Neuronal stem cell (in vitro differentiated cells): ENCODE data around the gene CHPF2.
A peak's percentile ranks its signal among the peaks of the same experiment; 100 is the strongest.

Source experiments
- DNase-seq: peaks from one replicate; pipeline ENCODE4 v3.0.0-alpha.2; 2013; ENCODE audit warnings: low spot score
- H2AFZ ChIP-seq: one replicate; pipeline ENCODE4 v1.6.1; 2013; ENCODE audit warnings: mild to moderate bottlenecking, low read length, inconsistent platforms
- H2AK5ac ChIP-seq: 2 replicates; pipeline ENCODE4 v1.6.1; 2013; ENCODE audit warnings: low read depth, mild to moderate bottlenecking, inconsistent platforms, low read length, moderate library complexity, mixed read lengths
- H2BK120ac ChIP-seq: 2 replicates; pipeline ENCODE4 v1.6.1; 2013; ENCODE audit warnings: low read depth, mild to moderate bottlenecking, inconsistent platforms, low read length, moderate library complexity, mixed read lengths
- H2BK12ac ChIP-seq: one replicate; pipeline ENCODE4 v1.6.1; 2013; ENCODE audit warnings: low read length, inconsistent platforms
- H2BK15ac ChIP-seq: 2 replicates; pipeline ENCODE4 v1.6.1; 2013; ENCODE audit warnings: mild to moderate bottlenecking, low read length, inconsistent platforms, mixed read lengths
- H2BK5ac ChIP-seq: one replicate; pipeline ENCODE4 v1.6.1; 2013; ENCODE audit warnings: inconsistent platforms, mild to moderate bottlenecking, low read length, moderate library complexity
- H3K14ac ChIP-seq: one replicate; pipeline ENCODE4 v1.6.1; 2013; ENCODE audit warnings: low read length, inconsistent platforms
- H3K18ac ChIP-seq: 2 replicates; pipeline ENCODE4 v1.6.1; 2013; ENCODE audit warnings: low read length, inconsistent platforms
- H3K23ac ChIP-seq: 2 replicates; pipeline ENCODE4 v1.6.1; 2013; ENCODE audit warnings: low read depth, mild to moderate bottlenecking, mixed read lengths, low read length, inconsistent platforms; ENCODE audit not compliant: poor library complexity
- H3K27ac ChIP-seq: replicated peaks from 3 replicates; pipeline ENCODE4 v1.5.1; 2013; ENCODE audit warnings: low read length, inconsistent platforms
- H3K27me3 ChIP-seq, 3 experiments: 2 replicates each; pipeline ENCODE4 v1.6.1; 2013; ENCODE audit warnings: low read length in 3 of 3, mild to moderate bottlenecking in 2 of 3, inconsistent platforms in 1 of 3, low read depth in 1 of 3, mixed read lengths in 1 of 3, moderate library complexity in 1 of 3; ENCODE audit not compliant: control insufficient read depth in 3 of 3, insufficient read depth in 3 of 3
- H3K36me3 ChIP-seq, 2 donors: replicated peaks in 1 of 2; 2 replicates each; pipeline ENCODE4 v1.6.1; 2013; ENCODE audit warnings: low read length in 2 of 2; ENCODE audit not compliant: control insufficient read depth in 2 of 2, insufficient read depth in 2 of 2
- H3K4ac ChIP-seq: 2 replicates; pipeline ENCODE4 v1.6.1; 2013; ENCODE audit warnings: inconsistent platforms, mild to moderate bottlenecking, low read length, moderate library complexity
- H3K4me1 ChIP-seq, 2 donors: 1 replicate in 1 of 2; 2 replicates in 1 of 2; pipeline ENCODE4 v1.6.1; 2013; ENCODE audit warnings: low read length in 2 of 2, low read depth in 1 of 2; ENCODE audit not compliant: control insufficient read depth in 2 of 2, insufficient read depth in 1 of 2
- H3K4me2 ChIP-seq: one replicate; pipeline ENCODE4 v1.6.1; 2013; ENCODE audit warnings: mild to moderate bottlenecking, low read length, inconsistent platforms; ENCODE audit not compliant: insufficient read depth, poor library complexity, severe bottlenecking
- H3K4me3 ChIP-seq, 2 donors: 2 replicates each; pipeline ENCODE4 v1.5.1; 2013; ENCODE audit warnings: low read length in 2 of 2, mild to moderate bottlenecking in 2 of 2, inconsistent platforms in 1 of 2, moderate library complexity in 1 of 2
- H3K79me1 ChIP-seq: one replicate; pipeline ENCODE4 v1.6.1; 2013; ENCODE audit warnings: low read depth, mild to moderate bottlenecking, inconsistent platforms, low read length, moderate library complexity
- H3K9ac ChIP-seq: one replicate; pipeline ENCODE4 v1.6.1; 2013; ENCODE audit warnings: mild to moderate bottlenecking, low read depth, low read length, inconsistent platforms; ENCODE audit not compliant: poor library complexity
- H3K9me3 ChIP-seq, 2 donors: replicated peaks in 1 of 2; 2 replicates each; pipeline versions ENCODE3 to v1.6.1; 2013; ENCODE audit warnings: low read length in 2 of 2, mild to moderate bottlenecking in 2 of 2, inconsistent platforms in 1 of 2, low read depth in 1 of 2, mixed read lengths in 1 of 2, moderate library complexity in 1 of 2; ENCODE audit not compliant: control insufficient read depth in 2 of 2, insufficient read depth in 1 of 2
- H4K8ac ChIP-seq: one replicate; pipeline ENCODE4 v1.6.1; 2013; ENCODE audit warnings: low read depth, mild to moderate bottlenecking, inconsistent platforms, low read length, moderate library complexity
- H4K91ac ChIP-seq: one replicate; pipeline ENCODE4 v1.6.1; 2013; ENCODE audit warnings: low read length, low read depth, mild to moderate bottlenecking, inconsistent platforms; ENCODE audit not compliant: poor library complexity
- WGBS, 2 donors: extraction: QIAGEN DNeasy Blood & Tissue Kit; methylation state at CpG; one replicate each; pipeline ENCODE4 v1.1.7; 2013; ENCODE audit warnings: missing lambda C conversion rate in 2 of 2, mixed read lengths in 1 of 2; ENCODE audit not compliant: insufficient read length in 2 of 2, insufficient replicate concordance in 1 of 2; ENCODE audit errors: extremely low coverage in 2 of 2; 5-methylcytosine and 5-hydroxymethylcytosine counted together

The CHPF2 gene

GRCh38 chr7:151251689-151252560 is 19.6 kb downstream of the CHPF2 start:
- H3K4me2 ChIP-seq, result peak overlapping the region; percentile 91
- H3K36me3 ChIP-seq, result no peaks in the 10 kb centered on the region
- H3K27me3 ChIP-seq, result peaks cover 0 to 11% (median 11%) of the 10 kb centered on the region in 3 experiments
- H2BK12ac ChIP-seq, result peak overlapping the region; percentile 75
- peak overlapping the region; percentile 88 for H3K9ac ChIP-seq
- DNase-seq, result peak; percentile 61
- peak overlapping the region; percentile 93 for H2AFZ ChIP-seq
- H3K79me1 ChIP-seq, result peaks cover 1% of the 10 kb centered on the region
- peak overlapping the region; percentile 91 for H2AK5ac ChIP-seq
- peak overlapping the region; percentile 98 for H4K8ac ChIP-seq
- peak overlapping the region; percentile 95 for H4K91ac ChIP-seq
- H3K23ac ChIP-seq, result peak overlapping the region; percentile 82
- peak overlapping the region; percentile 84 for H2BK5ac ChIP-seq
- no CpG with 5 or more reads among the region's 79 CpGs for WGBS, 2 donors
- H3K18ac ChIP-seq, result peak overlapping the region; percentile 96
- peaks cover 29 to 39% of the 10 kb centered on the region in 2 donors for H3K4me1 ChIP-seq
- peak overlapping the region; percentile 50 for H2BK120ac ChIP-seq
- H3K9me3 ChIP-seq, result no peaks in the 10 kb centered on the region
- H3K27ac ChIP-seq, result peak overlapping the region; percentile 59
- peak overlapping the region; percentile 94 for H2BK15ac ChIP-seq
- H3K14ac ChIP-seq, result peak overlapping the region; percentile 77
- H3K4me3 ChIP-seq, result peak overlapping the region; percentile 81 to 87
- no peak overlapping the region for H3K4ac ChIP-seq

DNA sequence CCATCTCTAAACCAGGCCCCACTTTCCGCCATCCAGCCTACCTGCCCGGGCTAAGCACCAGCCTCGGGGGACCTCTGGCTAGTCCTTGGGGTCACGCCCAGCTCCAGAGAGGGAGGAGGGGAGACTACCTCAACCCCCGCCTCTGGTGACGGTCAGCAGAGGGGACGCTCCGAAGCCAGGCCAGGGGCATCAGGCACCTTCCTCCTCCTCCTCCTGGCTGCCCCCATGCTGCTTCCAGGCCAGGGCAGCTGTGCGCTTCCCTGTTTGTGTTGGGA is 20.2 kb downstream of the CHPF2 start:
- Histone ChIP-seq H4K8ac (peak overlapping the region; percentile 98), H3K4ac (peak overlapping the region; percentile 85), H2BK120ac (no peak overlapping the region), H2BK5ac (peak overlapping the region; percentile 84), H3K27me3 (peaks cover 0 to 11% (median 11%) of the 10 kb centered on the region in 3 experiments), H3K36me3 (no peaks in the 10 kb centered on the region), H3K4me1 (peaks cover 29 to 34% of the 10 kb centered on the region in 2 donors), H3K18ac (peak overlapping the region; percentile 96), H3K14ac (peak overlapping the region; percentile 77), H3K9ac (peak overlapping the region; percentile 78), H3K9me3 (no peaks in the 10 kb centered on the region), H3K4me3 (peak overlapping the region; percentile 81 to 87), H3K79me1 (peaks cover 1% of the 10 kb centered on the region), H3K27ac (peak overlapping the region; percentile 59), H3K4me2 (peak overlapping the region; percentile 91), H2BK12ac (peak overlapping the region; percentile 43), H2AK5ac (peak overlapping the region; percentile 91), H2AFZ (peak overlapping the region; percentile 93), H3K23ac (peak overlapping the region; percentile 59), H4K91ac (peak overlapping the region; percentile 95), H2BK15ac (peak overlapping the region; percentile 94)
- no peak for DNase-seq
- no CpG with 5 or more reads among the region's 9 CpGs for WGBS, 2 donors

GRCh38 chr7:151252961-151253711 is 20.9 kb downstream of the CHPF2 start:
- Histone ChIP-seq H2BK120ac (peak overlapping the region; percentile 29), H2BK5ac (no peak overlapping the region), H3K14ac (no peak overlapping the region), H3K79me1 (peaks cover 1% of the 10 kb centered on the region), H2AFZ (peak overlapping the region; percentile 93), H2AK5ac (peak overlapping the region; percentile 91), H3K27ac (no peak overlapping the region), H3K4me2 (peak overlapping the region; percentile 91), H3K9ac (peak overlapping the region; percentile 73), H3K36me3 (no peaks in the 10 kb centered on the region), H2BK15ac (peak overlapping the region; percentile 84), H3K27me3 (peaks cover 0 to 11% (median 9%) of the 10 kb centered on the region in 3 experiments), H3K9me3 (no peaks in the 10 kb centered on the region), H3K4me1 (peaks cover 26 to 31% of the 10 kb centered on the region in 2 donors), H3K4me3 (peak overlapping the region in 1 of 2 donors; percentile 87), H3K18ac (peak overlapping the region; percentile 90), H3K23ac (peak overlapping the region; percentile 59), H4K8ac (no peak overlapping the region), H3K4ac (no peak overlapping the region), H2BK12ac (peak overlapping the region; percentile 46), H4K91ac (no peak overlapping the region)
- no CpG with 5 or more reads among the region's 17 CpGs for WGBS, 2 donors
- DNase-seq, result peak; percentile 27

DNA sequence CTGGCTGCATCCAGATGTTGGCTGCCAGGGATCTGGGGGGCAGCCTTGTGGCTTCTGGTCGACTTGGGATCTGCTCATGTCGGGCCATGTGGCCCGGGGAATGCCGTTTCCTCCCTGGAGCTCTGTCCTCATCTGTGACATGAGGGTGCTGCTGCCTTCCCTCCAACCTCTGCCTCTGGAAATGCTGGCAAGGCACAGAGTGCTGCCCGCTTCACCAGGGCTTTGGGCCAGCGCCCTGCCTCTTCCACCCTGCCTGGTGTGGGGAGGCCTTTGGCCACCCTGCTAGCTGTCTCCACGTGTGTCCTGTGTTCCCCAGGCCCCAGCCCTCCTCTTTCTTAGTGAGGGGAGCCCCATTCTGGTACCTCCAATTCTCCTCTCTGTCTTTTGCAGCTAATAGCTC is 22.0 kb downstream of the CHPF2 start:
- H4K91ac ChIP-seq, result no peak overlapping the region
- peaks cover 24 to 30% of the 10 kb centered on the region in 2 donors for H3K4me1 ChIP-seq

More for the DNA sequence above, 22.0 kb downstream of the CHPF2 start:
- Histone ChIP-seq H2BK15ac (peak overlapping the region; percentile 84), H3K27me3 (peaks cover 0 to 11% (median 9%) of the 10 kb centered on the region in 3 experiments), H3K79me1 (peaks cover 1% of the 10 kb centered on the region), H3K9me3 (no peaks in the 10 kb centered on the region), H3K27ac (no peak overlapping the region), H3K14ac (no peak overlapping the region), H3K36me3 (no peaks in the 10 kb centered on the region), H4K8ac (no peak overlapping the region), H2BK120ac (no peak overlapping the region), H2AFZ (no peak overlapping the region), H2AK5ac (peak overlapping the region; percentile 13), H3K23ac (peak overlapping the region; percentile 27), H2BK5ac (no peak overlapping the region), H3K18ac (no peak overlapping the region), H3K9ac (no peak overlapping the region), H3K4me2 (no peak overlapping the region), H3K4me3 (no peak overlapping the region), H2BK12ac (no peak overlapping the region), H3K4ac (no peak overlapping the region)
- no peak for DNase-seq
- no CpG with 5 or more reads among the region's 7 CpGs for WGBS, 2 donors
